ENCODE data around the gene BORCS5. TPM values are rescaled to one million over a fixed set of nuclear protein-coding genes. Genes with fewer than 3 reads are reported as not detected.

The BORCS5 gene
- total and polyA plus RNA-seq, 2 experiments from 2014 or later = 11.3 to 12.6 TPM

- Mint-ChIP-seq H3K27ac (no peak overlapping the region), H3K4me3 (no peak overlapping the region), H3K27me3 (ENCODE audit: insufficient read depth, low read depth, poor library complexity) (peaks cover 3% of the 10 kb centered on the region), H3K36me3 (ENCODE audit: low read depth) (peaks cover 7% of the 10 kb centered on the region; the same call in 1 of the 3 replicates), H3K4me1 (peaks cover 11% of the 10 kb centered on the region; the same call in 2 of the 3 replicates), H3K9me3 (no peaks in the 10 kb centered on the region)
- Histone ChIP-seq H3K4me2 (no peak overlapping the region), H3F3A (replicated peaks; ENCODE audit: low read depth) (no peaks in the 10 kb centered on the region), H4K20me1 (replicated peaks; ENCODE audit: insufficient read depth) (peaks cover 17% of the 10 kb centered on the region; the same call in 1 of the 2 replicates), H3K9me2 (ENCODE audit: insufficient read depth) (no peaks in the 10 kb centered on the region), H3K27ac (ENCODE audit: low read depth) (no peak overlapping the region), H3K4me3 (no peak overlapping the region), H3K4me1 (ENCODE audit: insufficient read depth) (peaks cover 12% of the 10 kb centered on the region), H3K27me3 (ENCODE audit: insufficient read depth) (no peaks in the 10 kb centered on the region), H3K36me3 (ENCODE audit: insufficient read depth) (peaks cover 8% of the 10 kb centered on the region; the same call in 1 of the 2 replicates), H3K79me2 (replicated peaks; ENCODE audit: insufficient read depth) (peaks cover 64% of the 10 kb centered on the region), H2AFZ (no peak overlapping the region)
- no peak for TF ChIP-seq JUNB (IDR thresholded peaks at IDR 0.05; ENCODE audit: unreplicated experiment)
- no peak for TF ChIP-seq EZH2 (IDR thresholded peaks at IDR 0.05; ENCODE audit: low read depth, unreplicated experiment)
- TF ChIP-seq STAT1 (IDR thresholded peaks at IDR 0.05; ENCODE audit: unreplicated experiment) = no peak
- no peak for TF ChIP-seq POLR2AphosphoS5 (IDR thresholded peaks at IDR 0.05; ENCODE audit: low read depth)
- TF ChIP-seq, protein P1, sequence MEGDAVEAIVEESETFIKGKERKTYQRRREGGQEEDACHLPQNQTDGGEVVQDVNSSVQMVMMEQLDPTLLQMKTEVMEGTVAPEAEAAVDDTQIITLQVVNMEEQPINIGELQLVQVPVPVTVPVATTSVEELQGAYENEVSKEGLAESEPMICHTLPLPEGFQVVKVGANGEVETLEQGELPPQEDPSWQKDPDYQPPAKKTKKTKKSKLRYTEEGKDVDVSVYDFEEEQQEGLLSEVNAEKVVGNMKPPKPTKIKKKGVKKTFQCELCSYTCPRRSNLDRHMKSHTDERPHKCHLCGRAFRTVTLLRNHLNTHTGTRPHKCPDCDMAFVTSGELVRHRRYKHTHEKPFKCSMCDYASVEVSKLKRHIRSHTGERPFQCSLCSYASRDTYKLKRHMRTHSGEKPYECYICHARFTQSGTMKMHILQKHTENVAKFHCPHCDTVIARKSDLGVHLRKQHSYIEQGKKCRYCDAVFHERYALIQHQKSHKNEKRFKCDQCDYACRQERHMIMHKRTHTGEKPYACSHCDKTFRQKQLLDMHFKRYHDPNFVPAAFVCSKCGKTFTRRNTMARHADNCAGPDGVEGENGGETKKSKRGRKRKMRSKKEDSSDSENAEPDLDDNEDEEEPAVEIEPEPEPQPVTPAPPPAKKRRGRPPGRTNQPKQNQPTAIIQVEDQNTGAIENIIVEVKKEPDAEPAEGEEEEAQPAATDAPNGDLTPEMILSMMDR (conservative IDR thresholded peaks at IDR 0.05; ENCODE audit: low read depth in 2 of 2) = no peak
- TF ChIP-seq ZNF462 (CRISPR knock-in tag; IDR thresholded peaks at IDR 0.05) = no peak
- DNase-seq (ENCODE audit: low spot score) (no peak), ATAC-seq (no peak)
Measured at GRCh38 chr12:12495536-12495935, 138.7 kb downstream of the BORCS5 start.
